ENCODE data around the gene STRA8.

Gene STRA8

GRCh38 chr7:135233570-135233969 is at the start of gene STRA8:
Gene STRA8 (plus strand): TSS chr7:135233838. CDS start chr7:135240525, 6,687 bp downstream.
- in situ Hi-C loops (cut with HindIII; ENCODE audit: low sequenced_read_pairs) = no loop called here

DNA sequence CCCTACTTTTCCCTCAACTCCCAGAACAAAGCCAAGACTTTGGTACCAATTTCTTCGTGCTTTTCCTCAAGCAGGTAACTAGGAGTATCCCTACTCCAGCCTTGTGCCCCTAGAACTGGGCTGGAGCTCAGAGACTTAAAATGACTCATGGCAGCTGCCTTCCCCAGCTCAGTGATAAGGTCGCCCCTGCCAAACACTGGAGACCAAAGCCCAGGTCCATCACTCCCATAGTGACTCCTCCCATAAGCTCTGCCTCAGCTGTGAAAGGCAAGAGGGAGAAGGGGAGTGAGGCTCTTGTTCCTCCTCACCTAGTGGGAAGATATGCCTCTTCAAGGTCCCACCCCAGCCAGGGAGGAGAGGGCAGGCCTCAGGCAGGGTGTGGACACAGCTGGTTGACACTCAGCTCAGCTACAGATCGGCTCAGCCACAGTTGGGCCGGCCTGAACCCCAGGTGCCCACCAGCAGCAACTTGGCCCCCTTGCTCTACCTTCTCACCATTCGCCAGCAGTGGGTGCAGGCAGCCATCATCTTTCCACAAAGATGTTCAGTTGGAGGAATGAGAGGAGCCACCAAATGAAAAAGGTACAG is 49.3 kb upstream of the STRA8 start:
- in situ Hi-C loops (cut with HindIII; ENCODE audit: low sequenced_read_pairs) = no loop called here

GRCh38 chr7:135185471-135186260 is 48.0 kb upstream of the STRA8 start:
- in situ Hi-C loops (cut with HindIII; ENCODE audit: low sequenced_read_pairs) = no loop called here

GRCh38 chr7:135186261-135186540 is 47.4 kb upstream of the STRA8 start:
- in situ Hi-C loops (cut with HindIII; ENCODE audit: low sequenced_read_pairs) = no loop called here

DNA sequence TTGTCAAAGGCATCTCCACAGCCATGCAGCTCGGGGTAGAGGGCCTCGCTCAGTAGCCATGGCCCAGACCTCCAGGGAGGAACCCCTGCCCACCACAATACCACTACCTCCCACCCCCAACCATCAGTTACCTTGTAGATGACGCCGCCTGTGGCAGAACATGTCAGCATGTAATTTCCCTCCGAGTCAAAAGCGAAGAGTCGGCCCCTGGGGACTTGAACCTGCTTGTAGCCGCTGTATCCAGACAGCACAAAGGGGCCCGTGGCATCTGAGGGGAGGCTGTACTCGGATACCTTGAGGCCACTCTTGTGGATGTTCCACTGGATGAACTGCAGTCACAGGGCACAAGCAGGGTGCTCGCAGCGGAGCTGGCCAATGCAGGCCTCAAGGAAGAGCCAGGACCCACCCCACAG is 46.8 kb upstream of the STRA8 start:
- in situ Hi-C loops (cut with HindIII; ENCODE audit: low sequenced_read_pairs) = no loop called here

DNA sequence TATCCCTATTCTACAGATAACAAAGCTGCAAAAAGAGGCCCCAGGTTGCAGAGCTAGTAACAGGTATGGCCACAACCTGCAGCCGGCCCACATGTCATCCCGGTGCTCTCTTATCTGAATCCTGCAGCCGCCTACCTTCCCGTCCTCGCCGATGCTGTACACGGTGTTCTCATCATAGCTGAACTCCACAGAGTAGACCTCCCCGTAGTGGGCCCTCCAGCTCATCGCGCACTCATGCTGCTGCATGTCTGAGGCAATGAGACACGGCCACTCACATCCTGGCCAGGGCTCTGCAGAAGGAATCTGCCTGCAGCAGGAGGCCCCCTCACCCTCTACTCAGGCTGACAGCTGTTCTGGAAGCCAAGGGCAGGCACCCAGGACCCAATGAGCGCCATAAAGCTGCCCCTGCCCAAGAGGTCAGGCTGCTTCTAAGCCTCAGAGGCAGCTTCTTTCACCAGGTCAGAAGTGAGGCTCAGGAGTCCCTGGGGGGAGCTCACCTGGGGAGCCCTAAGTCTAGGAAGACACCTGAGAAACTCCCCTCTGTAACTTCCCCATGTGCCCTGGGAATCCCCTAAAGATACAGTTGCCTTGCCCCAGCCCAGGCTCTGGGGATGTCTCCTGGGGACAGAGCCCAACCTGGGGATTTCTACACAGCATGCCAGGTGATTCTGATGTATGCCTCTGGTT is 45.2 kb upstream of the STRA8 start:
- in situ Hi-C loops (cut with HindIII; ENCODE audit: low sequenced_read_pairs) = no loop called here

DNA sequence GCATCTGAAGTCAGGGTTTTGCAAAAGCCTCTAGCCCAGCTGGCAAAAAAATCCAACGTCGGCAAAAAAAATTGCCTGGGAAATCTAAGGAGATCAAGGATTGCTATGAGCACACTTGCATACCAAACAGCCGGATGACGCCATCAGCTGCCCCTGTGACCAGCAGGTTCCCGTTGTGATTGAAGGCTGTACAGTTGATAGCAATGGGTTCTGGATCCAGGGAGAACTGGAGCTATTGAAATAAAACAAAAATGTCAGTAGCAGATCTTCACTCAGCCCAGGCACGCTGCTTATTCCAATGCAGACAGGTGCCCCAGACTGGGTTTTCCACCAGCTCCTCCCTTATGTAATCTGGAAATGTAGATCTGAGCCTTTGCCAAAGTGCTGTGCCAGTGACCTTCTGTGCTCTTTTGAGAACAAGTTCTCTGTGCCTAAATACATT is 44.4 kb upstream of the STRA8 start:
- in situ Hi-C loops (cut with HindIII; ENCODE audit: low sequenced_read_pairs) = no loop called here

- in situ Hi-C loops (cut with HindIII; ENCODE audit: low sequenced_read_pairs) = no loop called here
These were observed 43.7 kb upstream of the STRA8 start for GRCh38 chr7:135189961-135190360.

DNA sequence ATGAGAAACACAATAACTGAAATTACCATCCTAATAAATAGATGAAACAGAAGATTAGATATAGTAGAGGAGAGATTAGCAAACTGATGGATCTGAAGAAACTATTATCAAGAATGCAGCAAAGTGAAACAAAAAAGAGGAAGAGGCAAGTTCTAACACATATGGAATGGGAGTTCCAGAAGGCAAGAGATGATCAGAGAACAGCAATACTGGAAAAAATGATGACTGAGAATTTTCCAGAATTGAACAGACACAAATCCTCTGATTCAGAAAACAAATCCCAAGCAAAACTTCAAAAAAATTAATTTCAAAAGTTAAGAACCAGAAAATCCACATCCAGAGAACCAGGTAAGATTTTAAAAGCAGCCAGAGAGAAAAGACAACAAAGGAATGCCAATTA is 42.9 kb upstream of the STRA8 start:
- in situ Hi-C loops (cut with HindIII; ENCODE audit: low sequenced_read_pairs) = no loop called here

- in situ Hi-C loops (cut with HindIII; ENCODE audit: low sequenced_read_pairs) = no loop called here
These were observed 40.6 kb upstream of the STRA8 start for GRCh38 chr7:135192914-135193536.

DNA sequence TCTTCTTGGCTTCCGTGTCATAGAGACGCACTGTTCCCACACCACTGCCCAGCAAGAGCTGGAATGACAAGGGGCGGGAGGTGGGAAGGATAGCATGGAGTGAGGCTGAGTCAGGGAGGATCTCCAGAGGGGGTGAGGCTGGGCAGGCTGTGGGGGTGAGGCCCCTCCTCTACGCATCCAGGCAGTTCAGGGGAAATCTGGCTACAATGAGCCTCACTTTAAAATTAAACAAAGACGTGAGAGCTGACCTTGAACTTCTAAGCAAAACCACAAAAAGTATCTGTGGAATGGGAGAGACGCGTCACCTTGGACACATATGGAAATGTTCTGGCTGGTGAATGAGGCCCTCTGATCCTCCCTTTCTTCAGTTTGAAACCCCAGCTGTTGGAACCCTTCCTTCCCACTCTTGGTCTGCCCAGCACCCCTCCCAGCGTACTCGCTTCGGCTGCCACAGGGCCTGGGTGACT is 40.0 kb upstream of the STRA8 start:
- in situ Hi-C loops (cut with HindIII; ENCODE audit: low sequenced_read_pairs) = no loop called here

GRCh38 chr7:135194494-135195095 is 39.0 kb upstream of the STRA8 start:
- in situ Hi-C loops (cut with HindIII; ENCODE audit: low sequenced_read_pairs) = no loop called here

DNA sequence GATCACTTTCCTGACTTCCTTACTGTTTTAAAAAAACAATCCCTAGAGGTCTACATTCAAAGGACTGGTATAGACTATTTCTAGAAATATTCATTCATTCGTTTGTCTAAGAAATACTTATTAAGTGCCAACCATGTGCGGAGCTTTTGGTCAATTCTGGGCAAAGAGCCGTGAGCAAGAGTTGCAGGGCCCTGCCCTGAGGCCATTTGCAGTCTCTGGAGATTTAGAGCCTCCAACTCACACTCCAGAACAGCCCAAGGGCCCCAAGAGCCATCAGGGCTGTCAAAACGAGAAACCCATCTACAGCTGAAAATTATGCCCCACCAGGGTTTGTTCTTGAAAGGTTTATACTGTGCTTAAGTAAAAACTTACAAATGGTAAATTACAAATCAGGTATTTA is 38.5 kb upstream of the STRA8 start:
- in situ Hi-C loops (cut with HindIII; ENCODE audit: low sequenced_read_pairs) = no loop called here

GRCh38 chr7:135195968-135196629 is 37.5 kb upstream of the STRA8 start:
- in situ Hi-C loops (cut with HindIII; ENCODE audit: low sequenced_read_pairs) = no loop called here

DNA sequence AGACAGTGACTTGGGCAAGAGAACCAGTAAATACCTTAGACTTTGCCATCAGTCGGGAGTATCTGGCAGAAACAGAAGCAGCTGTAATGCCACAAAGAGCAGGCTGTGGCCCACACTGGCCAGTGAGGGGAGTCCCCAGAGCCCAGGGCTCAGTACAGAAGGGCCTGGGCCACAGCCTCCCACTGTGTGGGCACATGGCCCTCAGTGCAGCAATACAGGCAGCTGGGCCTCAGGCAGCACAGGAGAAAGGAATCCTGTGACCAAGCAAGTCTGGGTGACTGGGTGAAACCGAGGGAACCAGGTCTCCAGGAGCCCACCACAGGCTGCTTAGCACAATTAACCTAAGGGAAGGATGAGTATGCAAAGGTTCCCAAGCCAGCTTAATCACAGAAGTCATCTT is 36.3 kb upstream of the STRA8 start:
- in situ Hi-C loops (cut with HindIII; ENCODE audit: low sequenced_read_pairs) = no loop called here

DNA sequence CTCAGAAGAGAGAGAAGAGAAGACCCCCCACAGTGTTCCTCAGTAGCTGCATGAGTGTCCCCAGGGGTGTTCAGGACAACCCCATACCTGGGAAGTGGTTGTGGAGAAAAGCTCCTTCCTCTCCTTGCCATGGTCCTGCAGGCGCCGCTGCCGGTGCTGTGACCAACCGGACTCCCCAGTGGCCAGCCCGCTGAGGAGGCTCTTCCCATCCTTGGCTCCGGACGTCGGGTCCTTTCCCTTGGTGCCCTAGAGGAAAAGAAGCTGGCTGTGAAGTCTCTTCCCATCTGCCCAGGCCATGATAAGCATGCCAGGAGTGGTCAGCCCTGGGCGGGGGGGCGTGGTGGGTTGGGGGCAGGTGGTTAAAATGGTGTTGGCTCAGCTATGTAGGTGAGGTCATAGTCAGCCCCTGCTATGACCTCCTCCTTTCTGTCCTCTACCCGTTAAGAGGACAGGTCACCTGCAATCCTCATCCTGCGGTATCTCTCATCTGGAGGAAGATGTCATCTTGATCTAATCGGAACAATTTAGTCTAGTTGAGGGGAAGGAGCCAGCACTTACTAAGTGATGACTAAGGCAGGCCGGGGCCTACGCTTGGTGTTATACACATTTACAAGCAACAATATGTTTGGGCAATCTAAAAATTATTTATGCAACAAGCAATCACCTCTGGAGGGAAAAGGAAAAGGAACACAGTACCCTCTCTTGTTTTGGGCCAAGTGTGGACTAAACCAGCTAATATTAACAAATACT is 35.6 kb upstream of the STRA8 start:
- in situ Hi-C loops (cut with HindIII; ENCODE audit: low sequenced_read_pairs) = no loop called here

DNA sequence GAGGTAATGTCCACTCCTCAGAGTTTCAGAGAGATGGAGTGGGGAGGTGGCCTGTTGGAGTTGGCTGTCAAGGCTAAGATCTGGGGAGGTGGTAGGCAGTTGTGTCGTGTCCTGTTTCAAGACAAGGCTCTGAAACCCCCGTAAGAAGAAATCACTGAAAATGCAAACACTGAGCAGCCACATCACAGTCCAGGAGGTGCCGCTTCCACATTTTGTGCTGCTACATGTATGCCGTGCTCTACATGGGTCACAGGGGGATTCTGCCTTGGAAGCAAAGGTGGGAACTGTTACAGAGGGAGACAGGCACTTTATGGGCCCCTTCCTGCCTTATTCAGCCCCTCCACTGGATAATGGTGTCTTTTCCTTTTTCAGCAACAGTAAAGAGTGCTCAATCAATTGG is 34.2 kb upstream of the STRA8 start:
- in situ Hi-C loops (cut with HindIII; ENCODE audit: low sequenced_read_pairs) = no loop called here

DNA sequence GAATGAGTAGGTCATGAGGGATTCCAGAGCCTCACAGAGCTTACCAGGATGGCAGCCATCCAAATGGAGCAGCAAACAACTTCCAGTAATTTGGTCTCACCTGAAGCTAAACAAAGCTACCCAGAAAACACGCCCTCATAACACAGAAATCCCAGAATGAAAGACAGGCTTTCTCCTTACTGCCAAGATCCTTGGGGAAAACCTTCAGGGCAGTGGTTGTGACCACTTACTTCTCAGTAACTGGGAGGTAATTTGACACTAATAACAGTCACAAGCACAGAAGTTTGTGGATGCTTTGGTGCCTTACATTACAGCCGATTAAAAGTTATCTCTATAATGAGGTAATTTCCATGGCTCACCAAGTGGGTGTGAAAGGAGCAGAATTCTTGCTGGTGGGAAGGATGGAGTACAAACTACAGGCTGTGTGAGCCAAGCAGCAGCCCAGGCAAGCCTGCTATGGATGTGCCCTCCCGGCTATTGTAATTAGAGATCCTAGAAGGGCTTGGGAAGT is 32.8 kb upstream of the STRA8 start:
- in situ Hi-C loops (cut with HindIII; ENCODE audit: low sequenced_read_pairs) = no loop called here

- in situ Hi-C loops (cut with HindIII; ENCODE audit: low sequenced_read_pairs) = no loop called here
These were observed 32.3 kb upstream of the STRA8 start for GRCh38 chr7:135201350-135201749.

- in situ Hi-C loops (cut with HindIII; ENCODE audit: low sequenced_read_pairs) = no loop called here
These were observed 29.3 kb upstream of the STRA8 start for GRCh38 chr7:135204341-135204749.

Data from DLD1 (cell line).